ENCODE measurements around the gene ACKR3.

- TF ChIP-seq CTCF (conservative IDR thresholded peaks at IDR 0.05; ENCODE audit: low read depth in 2 of 2), result no peak
- no peak for TF ChIP-seq REST (IDR thresholded peaks at IDR 0.05; ENCODE audit: unreplicated experiment)
- no peak for TF ChIP-seq POLR2AphosphoS5 (IDR thresholded peaks at IDR 0.05; ENCODE audit: low read depth)
- TF ChIP-seq EZH2 (IDR thresholded peaks at IDR 0.05; ENCODE audit: low read depth, unreplicated experiment), result no peak
- TF ChIP-seq NANOG (IDR thresholded peaks at IDR 0.05; ENCODE audit: borderline replicate concordance), result no peak
- TF ChIP-seq CREB1 (CRISPR knock-in tag; IDR thresholded peaks at IDR 0.05; ENCODE audit: low read depth), result no peak
- TF ChIP-seq EZH2phosphoT487 (IDR thresholded peaks at IDR 0.05; ENCODE audit: unreplicated experiment), result no peak
- TF ChIP-seq STAT1 (IDR thresholded peaks at IDR 0.05; ENCODE audit: unreplicated experiment), result no peak
- TF ChIP-seq JUNB (IDR thresholded peaks at IDR 0.05; ENCODE audit: unreplicated experiment), result no peak
Measured at GRCh38 chr2:236577481-236578410, 8.1 kb downstream of the ACKR3 start.

Data from GM23338 (cell line).